ENCODE results near the gene AKAP9.

DNA sequence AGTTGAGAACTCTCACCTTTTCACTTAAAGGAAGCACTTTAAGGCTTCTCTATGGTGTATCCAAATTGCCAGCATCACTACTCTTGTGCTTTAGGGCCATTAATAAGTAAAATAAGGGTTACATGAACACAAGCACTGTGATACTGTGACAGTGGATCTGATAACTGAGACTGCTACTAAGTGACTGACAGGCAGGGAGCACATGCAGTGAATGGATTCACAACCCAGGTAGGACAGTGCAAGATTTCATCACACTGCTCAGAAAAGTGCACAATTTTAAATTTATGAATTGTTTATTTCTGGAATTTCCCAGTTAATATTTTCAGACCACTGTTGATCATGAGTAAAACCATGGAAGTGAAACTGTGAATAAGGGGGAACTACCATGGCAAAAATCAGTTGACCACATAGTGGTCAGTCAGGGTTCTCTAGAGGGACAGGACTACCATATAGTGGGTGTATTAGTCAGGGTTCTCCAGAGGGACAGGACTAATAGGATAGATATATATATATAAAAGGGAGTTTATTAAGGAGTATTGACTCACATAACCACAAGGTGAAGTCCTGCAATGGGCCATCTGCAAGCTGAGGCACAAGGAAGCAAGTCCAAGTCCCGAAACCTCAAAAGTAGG, 214.6 kb downstream of the AKAP9 start:
- TF ChIP-seq, protein P1, sequence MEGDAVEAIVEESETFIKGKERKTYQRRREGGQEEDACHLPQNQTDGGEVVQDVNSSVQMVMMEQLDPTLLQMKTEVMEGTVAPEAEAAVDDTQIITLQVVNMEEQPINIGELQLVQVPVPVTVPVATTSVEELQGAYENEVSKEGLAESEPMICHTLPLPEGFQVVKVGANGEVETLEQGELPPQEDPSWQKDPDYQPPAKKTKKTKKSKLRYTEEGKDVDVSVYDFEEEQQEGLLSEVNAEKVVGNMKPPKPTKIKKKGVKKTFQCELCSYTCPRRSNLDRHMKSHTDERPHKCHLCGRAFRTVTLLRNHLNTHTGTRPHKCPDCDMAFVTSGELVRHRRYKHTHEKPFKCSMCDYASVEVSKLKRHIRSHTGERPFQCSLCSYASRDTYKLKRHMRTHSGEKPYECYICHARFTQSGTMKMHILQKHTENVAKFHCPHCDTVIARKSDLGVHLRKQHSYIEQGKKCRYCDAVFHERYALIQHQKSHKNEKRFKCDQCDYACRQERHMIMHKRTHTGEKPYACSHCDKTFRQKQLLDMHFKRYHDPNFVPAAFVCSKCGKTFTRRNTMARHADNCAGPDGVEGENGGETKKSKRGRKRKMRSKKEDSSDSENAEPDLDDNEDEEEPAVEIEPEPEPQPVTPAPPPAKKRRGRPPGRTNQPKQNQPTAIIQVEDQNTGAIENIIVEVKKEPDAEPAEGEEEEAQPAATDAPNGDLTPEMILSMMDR (IDR thresholded peaks at IDR 0.05): no peak
- TF ChIP-seq POLR2A (IDR thresholded peaks at IDR 0.05): no peak

All from esophagus squamous epithelium (tissue), 4 donors.